Measurements from ENCODE around the gene PPIH.
A peak's percentile ranks its signal among the peaks of the same experiment; 100 is the strongest.
"Not testable (repeated sequence)": the region's sequence is repeated elsewhere in the genome, so short reads cannot be mapped to it uniquely, and the experiment has no call there.

Gene PPIH

DNA sequence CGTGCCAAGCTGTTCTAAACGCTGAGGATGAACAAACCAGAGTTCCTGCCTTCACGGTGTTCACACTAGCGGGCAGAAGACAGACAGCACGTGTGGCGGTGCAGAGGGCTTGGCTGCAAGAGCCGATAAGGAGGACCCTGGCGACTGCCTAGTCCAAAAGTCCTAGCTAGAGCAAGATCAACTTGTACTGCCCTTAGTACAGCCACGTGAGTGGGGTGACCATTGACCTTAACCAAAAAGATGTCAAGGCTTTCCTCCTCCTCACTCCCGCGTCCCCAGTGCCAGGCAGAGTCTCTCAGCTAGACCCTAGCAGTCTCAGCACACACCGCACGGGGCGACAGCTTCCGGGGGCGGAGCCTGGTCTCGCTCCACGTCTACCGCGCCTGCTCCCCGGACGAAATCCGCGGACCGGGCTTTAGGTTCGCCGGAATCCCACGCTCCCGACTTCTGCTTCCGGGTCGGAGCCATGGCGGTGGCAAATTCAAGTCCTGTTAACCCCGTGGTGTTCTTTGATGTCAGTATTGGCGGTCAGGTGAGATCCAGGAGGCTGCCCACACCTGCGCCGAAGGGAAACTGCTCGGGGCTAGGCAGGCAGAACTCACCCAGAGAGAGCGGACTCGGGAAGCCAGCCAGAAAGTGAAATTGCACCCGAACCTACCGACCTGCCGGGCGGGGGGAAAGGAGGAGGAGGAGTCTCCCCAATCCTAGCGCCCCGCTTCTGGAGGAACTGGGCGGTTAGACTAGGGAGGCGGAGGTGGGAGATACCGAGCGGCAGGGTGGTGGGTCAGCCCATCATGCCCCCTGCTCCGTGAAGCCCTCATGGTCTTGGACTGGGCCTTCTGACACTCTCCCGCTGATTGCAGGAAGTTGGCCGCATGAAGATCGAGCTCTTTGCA, at the start of gene PPIH:
TSS of gene PPIH (plus strand) at position 443 of the 896 bp plus-strand sequence. CDS start at position 467, 24 bp downstream.
- DNase-seq (peak; percentile 97), ATAC-seq (peak; percentile 98)
- Mint-ChIP-seq H3K9me3 (no peaks in the 10 kb centered on the region), H3K27ac (peak within 1 kb of the TSS; percentile 96), H3K36me3 (ENCODE audit: low read depth) (peaks cover 32% of the 10 kb centered on the region), H3K27me3 (no peaks in the 10 kb centered on the region), H3K4me3 (peak within 1 kb of the TSS; percentile 96), H3K4me1 (peaks cover 46% of the 10 kb centered on the region)

DNA sequence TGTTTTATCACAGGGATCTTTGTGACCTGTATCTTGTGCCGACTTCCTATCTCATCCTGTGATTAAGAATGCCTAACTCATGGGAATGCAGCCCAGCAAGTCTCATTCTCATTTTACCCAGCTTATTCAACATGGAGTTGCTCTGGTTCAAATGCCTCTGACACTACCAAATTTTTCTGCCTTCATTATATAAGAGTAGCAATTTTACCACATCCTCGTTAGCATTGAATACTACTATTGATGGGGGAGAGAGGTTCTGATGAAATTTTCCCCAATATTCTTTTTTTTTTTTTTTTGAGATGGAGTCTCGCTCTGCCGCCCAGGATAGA, 44.5 kb upstream of the PPIH start:
- Mint-ChIP-seq H3K4me3 (no peak overlapping the region), H3K27ac (no peak overlapping the region), H3K4me1 (no peaks in the 10 kb centered on the region), H3K36me3 (ENCODE audit: low read depth) (no peaks in the 10 kb centered on the region), H3K9me3 (no peaks in the 10 kb centered on the region), H3K27me3 (no peaks in the 10 kb centered on the region)
- ATAC-seq (no peak), DNase-seq (no peak)

DNA sequence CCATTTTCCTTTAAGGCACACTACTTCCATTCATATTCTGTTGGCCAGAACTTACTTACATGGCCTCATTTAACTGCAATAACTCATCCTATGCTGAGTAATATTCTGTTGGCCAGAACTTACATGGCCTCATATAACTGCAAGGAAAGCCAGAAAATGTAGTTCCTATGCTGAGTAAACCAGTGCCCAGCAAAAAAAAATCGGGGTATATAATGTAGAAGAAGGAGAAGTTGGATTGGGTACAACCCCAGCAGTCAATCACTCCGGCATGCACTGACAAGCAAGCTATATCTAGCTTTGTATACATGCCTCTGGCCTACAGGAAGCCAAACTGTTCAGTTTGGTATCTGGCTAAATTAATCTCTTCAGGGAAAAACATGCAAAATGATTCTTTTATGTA, 39.4 kb upstream of the PPIH start:
- Mint-ChIP-seq H3K4me1 (no peaks in the 10 kb centered on the region), H3K27ac (no peak overlapping the region), H3K9me3 (no peaks in the 10 kb centered on the region), H3K27me3 (no peaks in the 10 kb centered on the region), H3K36me3 (ENCODE audit: low read depth) (no peaks in the 10 kb centered on the region), H3K4me3 (no peak overlapping the region)
- DNase-seq: no peak
- ATAC-seq: no peak

DNA sequence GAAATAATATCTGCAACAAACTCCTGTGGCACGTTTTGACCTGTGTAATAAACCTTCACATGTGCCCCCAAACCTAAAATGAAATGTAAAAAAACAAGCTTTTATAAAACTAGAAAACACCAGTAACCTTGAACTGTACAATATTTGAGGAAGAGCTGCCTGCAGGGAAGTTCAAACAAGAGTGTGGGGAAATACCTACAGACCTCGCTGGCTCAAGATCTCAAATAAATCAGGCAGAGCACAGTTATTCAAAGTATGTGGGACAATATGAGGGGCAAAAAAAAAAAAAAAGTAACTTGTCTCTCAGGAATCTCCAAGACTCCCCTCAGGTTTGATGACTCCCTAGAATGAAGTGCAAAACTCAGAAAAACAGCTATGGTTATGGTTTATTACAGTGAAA, 37.9 kb upstream of the PPIH start:
- ATAC-seq (no peak), DNase-seq (no peak)
- Mint-ChIP-seq H3K4me3 (no peak overlapping the region), H3K9me3 (no peaks in the 10 kb centered on the region), H3K4me1 (no peaks in the 10 kb centered on the region), H3K36me3 (ENCODE audit: low read depth) (no peaks in the 10 kb centered on the region), H3K27ac (no peak overlapping the region), H3K27me3 (no peaks in the 10 kb centered on the region)

DNA sequence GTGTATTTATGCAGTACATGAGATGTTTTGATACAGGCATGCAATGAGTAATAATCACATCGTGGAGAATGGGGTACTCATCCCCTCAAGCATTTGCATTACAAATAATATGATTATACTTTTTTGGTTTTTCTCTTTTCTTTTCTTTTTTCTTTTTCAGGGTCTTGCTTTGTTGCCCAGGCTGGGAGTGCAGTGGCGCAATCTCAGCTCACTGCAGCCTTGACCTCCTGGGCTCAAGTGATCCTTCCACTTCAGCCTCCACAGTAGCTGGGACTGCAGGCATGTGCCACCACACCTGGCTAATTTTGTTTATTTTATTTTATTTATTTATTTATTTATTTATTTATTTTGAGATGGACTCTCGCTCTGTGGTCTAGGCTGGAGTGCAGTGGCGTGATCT, 37.0 kb upstream of the PPIH start:
- H3K9me3 Mint-ChIP-seq; H3K4me3 Mint-ChIP-seq; H3K4me1 Mint-ChIP-seq; H3K27me3 Mint-ChIP-seq; DNase-seq; H3K27ac Mint-ChIP-seq; ATAC-seq; H3K36me3 Mint-ChIP-seq (ENCODE audit: low read depth): not testable (repeated sequence)

DNA sequence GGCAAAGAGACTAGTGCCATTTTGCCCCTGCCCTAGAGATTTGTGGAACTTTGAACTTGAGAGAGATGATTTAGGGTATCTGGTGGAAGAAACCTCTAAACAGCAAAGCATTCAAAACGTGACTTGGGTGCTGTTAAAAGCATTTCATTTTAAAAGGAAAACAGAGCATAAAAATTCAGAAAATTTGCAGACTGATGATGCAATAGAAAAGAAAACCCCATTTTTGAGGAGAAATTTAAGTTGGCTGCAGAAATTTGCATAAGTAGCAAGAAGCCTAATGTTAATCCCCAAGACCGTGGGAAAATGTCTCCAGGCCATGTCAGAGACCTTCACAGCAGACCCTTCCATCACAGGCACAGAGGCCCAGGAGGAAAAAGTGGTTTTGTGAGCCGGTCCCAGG, 31.0 kb upstream of the PPIH start:
- H3K4me3 Mint-ChIP-seq; H3K9me3 Mint-ChIP-seq; H3K27ac Mint-ChIP-seq; H3K27me3 Mint-ChIP-seq; ATAC-seq; H3K4me1 Mint-ChIP-seq; H3K36me3 Mint-ChIP-seq (ENCODE audit: low read depth); DNase-seq: not testable (repeated sequence)

DNA sequence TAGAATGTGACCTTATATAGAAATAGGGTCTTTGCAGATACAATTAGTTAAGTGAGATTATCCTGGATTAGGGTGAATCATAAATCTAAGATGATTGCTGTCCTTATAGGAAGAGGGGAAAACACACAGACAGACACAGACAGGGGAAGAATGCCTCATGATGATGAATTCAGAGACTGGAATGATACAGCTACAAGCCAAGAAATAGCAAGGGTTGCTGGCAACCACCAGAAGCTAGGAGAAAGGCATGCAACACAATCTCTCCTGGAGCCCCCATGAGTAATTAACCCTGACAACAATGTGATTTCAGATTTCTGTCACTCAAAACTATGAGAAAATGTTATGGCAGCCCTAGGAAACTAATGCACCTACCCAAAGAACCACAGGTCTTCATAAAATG, 19.1 kb upstream of the PPIH start:
- Mint-ChIP-seq H3K27me3 (no peaks in the 10 kb centered on the region), H3K4me3 (no peak overlapping the region)

DNA sequence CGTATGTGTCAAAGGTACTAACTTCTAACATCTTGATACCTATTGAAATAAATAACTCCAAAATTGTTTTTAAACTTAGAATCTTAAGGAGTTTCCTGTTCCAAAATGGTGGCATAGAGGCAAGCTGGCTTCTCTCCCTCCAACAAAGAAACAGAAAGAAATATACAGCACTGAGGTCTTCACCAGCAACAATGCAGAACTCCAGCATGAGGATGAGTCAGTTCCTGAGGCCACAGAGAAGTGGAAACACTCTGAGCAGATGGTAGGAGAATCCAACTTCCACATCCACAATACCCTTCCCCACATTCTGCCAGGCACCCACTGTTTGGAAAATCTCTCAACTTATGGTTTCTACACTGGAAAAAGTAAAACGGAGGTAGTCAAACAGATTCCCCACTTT, 12.2 kb upstream of the PPIH start:
- Mint-ChIP-seq H3K27me3 (no peaks in the 10 kb centered on the region), H3K36me3 (ENCODE audit: low read depth) (peaks cover 5% of the 10 kb centered on the region), H3K4me3 (no peak overlapping the region), H3K27ac (no peak overlapping the region), H3K4me1 (no peaks in the 10 kb centered on the region), H3K9me3 (peaks cover 6% of the 10 kb centered on the region)
- DNase-seq: no peak
- no peak for ATAC-seq

More for the DNA sequence above, 19.1 kb upstream of the PPIH start:
- no peak for DNase-seq
- H3K27ac Mint-ChIP-seq: no peak overlapping the region
- no peaks in the 10 kb centered on the region for H3K9me3 Mint-ChIP-seq
- no peaks in the 10 kb centered on the region for H3K4me1 Mint-ChIP-seq
- no peak for ATAC-seq
- no peaks in the 10 kb centered on the region for H3K36me3 Mint-ChIP-seq (ENCODE audit: low read depth)

DNA sequence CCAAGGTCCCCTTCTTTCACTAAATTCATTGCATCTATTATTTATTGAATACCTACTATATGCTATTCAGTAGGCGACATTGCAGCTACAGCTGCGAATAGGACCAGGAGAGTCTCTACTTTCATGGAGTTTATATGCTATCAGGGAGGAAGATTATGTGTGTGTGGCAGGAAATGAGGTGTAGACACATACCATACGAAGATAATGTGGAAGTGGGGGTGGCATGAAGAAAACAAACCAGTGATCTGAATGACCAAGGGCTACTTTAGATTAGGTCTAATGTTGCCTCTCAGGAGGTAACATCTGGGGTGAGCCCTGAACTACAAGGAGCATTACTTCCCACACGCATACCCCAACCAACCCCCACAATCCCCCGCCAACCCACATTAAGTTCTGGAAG, 1.0 kb upstream of the PPIH start:
- H3K4me1 Mint-ChIP-seq: peaks cover 46% of the 10 kb centered on the region
- DNase-seq (no peak), ATAC-seq (no peak)
- H3K9me3 Mint-ChIP-seq: no peaks in the 10 kb centered on the region
- H3K27me3 Mint-ChIP-seq: no peaks in the 10 kb centered on the region
- H3K36me3 Mint-ChIP-seq (ENCODE audit: low read depth): peaks cover 25% of the 10 kb centered on the region
- peak overlapping the region; percentile 96 for H3K4me3 Mint-ChIP-seq
- H3K27ac Mint-ChIP-seq: peak overlapping the region; percentile 96

DNA sequence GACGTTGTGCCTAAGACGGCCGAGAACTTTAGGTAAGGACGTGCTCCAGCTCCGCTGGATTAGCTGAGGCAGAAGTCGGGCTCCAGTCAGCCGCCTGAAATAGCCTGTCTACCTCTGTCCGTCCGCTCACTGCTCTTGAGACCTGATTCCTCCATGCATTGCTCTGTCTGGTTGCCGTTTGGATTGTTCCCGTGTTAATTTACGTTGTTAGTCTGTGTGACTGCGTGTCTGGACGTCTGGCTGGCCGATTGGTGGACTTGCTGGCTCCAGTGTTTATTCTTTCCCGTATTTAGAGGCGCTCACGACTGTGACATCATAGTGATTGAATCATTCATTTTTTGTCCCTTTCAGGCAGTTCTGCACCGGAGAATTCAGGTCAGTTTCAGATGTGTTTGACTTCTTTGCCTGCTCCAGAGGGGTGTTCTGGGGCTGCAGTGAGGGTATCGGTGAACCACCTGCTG, 684 bp downstream of the PPIH start:
- no peaks in the 10 kb centered on the region for H3K27me3 Mint-ChIP-seq
- H3K4me3 Mint-ChIP-seq: peak overlapping the region; percentile 96
- DNase-seq (no peak), ATAC-seq (no peak)
- peak overlapping the region; percentile 96 for H3K27ac Mint-ChIP-seq
- H3K36me3 Mint-ChIP-seq (ENCODE audit: low read depth): peaks cover 37% of the 10 kb centered on the region
- H3K4me1 Mint-ChIP-seq: peaks cover 46% of the 10 kb centered on the region
- H3K9me3 Mint-ChIP-seq: no peaks in the 10 kb centered on the region

DNA sequence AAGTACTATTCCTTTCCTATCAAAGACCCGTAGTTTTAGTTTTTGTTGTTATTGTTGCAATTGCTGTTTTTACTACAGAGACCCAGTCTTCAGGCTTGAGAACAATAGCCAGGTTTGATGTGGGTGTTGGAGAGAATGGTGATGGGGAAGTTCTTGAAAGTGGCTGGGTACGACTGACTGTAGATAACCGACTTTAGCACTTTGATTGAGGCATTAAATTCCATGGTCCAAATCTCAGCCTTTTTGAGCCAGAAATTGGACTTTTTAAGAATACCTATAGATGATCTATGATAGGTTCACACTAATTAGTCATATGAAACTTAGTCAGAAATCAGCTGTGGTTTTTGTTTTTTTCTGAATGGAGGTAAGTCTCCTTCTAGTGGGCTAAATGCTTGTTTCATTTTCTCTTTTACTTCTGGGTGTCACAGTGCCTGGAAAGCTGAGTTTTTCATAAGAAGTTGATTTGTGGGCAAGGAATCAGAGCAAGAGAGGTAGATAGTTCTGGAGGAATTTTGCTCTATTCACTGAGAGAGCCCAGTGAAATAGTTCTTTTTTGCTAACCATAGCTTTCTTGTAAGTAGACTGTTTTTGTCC, 2.8 kb downstream of the PPIH start:
- peaks cover 48% of the 10 kb centered on the region for H3K36me3 Mint-ChIP-seq (ENCODE audit: low read depth)
- H3K4me3 Mint-ChIP-seq: peak overlapping the region; percentile 65
- peak overlapping the region; percentile 86 for H3K27ac Mint-ChIP-seq
- DNase-seq (no peak), ATAC-seq (peak; percentile 38)
- H3K27me3 Mint-ChIP-seq: no peaks in the 10 kb centered on the region
- H3K9me3 Mint-ChIP-seq: no peaks in the 10 kb centered on the region
- peaks cover 46% of the 10 kb centered on the region for H3K4me1 Mint-ChIP-seq

DNA sequence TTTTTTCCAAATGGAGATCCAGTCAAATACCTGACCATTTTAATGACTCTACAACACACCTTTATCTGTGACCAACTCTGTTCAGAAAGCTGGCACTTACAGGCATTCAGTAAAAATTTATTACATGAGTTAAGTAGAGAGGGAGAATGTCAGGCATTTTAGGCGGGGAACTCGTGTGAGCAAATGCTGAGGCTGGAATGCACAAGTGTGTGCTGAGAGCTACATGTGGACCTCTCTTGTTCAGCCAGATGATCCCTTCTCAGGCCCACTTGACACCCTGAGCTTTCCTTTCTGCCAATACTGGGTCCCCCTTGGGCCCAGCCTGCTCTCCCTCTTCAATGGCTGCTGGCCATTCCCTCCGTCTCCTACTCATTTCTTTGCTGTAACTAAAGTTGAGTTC, 11.7 kb downstream of the PPIH start:
- ATAC-seq (no peak), DNase-seq (no peak)
- no peaks in the 10 kb centered on the region for H3K9me3 Mint-ChIP-seq
- H3K36me3 Mint-ChIP-seq (ENCODE audit: low read depth): peaks cover 57% of the 10 kb centered on the region
- H3K4me1 Mint-ChIP-seq: no peaks in the 10 kb centered on the region
- no peak overlapping the region for H3K27ac Mint-ChIP-seq
- no peak overlapping the region for H3K4me3 Mint-ChIP-seq
- H3K27me3 Mint-ChIP-seq: no peaks in the 10 kb centered on the region

DNA sequence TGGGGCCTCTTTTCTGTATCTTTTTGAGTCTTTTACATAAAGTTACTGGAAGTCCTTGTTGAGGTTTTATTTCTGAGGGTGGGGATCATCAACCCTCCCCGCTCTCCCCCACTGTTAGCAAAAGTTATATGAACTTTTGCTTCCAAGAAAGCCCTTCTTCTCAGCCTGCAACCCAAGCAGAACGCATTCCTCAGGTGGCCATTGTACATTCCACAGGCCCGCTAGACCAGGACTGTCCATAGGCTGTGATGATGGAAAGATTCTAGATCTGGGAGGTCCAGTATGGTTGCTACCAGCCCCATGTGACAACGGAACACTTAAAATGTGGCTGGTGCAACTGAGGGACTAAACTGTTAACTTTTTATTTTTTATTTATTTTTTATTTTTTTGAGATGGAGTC, 12.2 kb downstream of the PPIH start:
- Mint-ChIP-seq H3K4me1 (no peaks in the 10 kb centered on the region), H3K27me3 (no peaks in the 10 kb centered on the region), H3K27ac (no peak overlapping the region), H3K4me3 (no peak overlapping the region), H3K9me3 (no peaks in the 10 kb centered on the region), H3K36me3 (ENCODE audit: low read depth) (peaks cover 56% of the 10 kb centered on the region)
- ATAC-seq: no peak
- DNase-seq: no peak

DNA sequence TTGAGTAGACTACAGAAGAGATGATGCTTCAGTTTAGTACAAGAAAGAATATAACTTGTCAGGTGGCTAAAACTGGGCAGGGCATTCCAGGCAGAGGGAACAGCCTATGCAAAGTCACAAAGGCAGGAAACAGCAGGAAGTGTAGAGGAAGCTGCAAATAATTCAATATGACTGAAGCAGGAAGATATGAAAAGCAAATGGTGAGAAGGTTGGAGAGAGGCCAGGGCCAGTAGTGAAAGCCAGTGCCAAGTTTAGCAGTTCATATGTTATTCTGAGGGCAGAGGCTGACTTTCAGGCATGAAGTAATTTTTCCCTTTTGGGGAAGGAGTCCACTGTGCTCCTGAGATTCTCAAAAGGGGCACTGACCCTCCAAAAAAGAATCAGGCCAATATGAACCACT, 16.0 kb downstream of the PPIH start:
- Mint-ChIP-seq H3K36me3 (ENCODE audit: low read depth) (peaks cover 38% of the 10 kb centered on the region), H3K4me3 (no peak overlapping the region), H3K4me1 (no peaks in the 10 kb centered on the region), H3K9me3 (no peaks in the 10 kb centered on the region), H3K27me3 (no peaks in the 10 kb centered on the region), H3K27ac (no peak overlapping the region)
- ATAC-seq (no peak), DNase-seq (no peak)

DNA sequence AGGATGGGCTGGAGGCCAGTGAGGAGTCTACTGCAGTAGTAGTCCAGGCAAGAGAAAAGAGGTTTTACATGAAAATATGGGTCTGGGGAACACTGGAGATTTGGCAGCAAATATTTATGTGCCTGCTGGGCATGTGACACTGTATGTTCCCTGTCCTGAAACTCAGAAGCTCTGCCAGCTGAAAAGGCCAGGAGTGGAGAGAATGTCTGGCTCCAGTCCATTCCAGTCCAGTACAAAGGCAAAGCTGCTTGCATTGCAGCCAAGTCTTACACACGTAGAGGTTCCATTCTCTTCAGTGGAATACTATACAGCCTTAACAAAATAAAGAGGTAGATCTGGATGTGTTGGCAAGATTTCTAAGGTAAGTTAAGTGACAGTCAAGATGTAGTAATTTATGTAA, 16.5 kb downstream of the PPIH start:
- ATAC-seq (no peak), DNase-seq (no peak)
- no peaks in the 10 kb centered on the region for H3K9me3 Mint-ChIP-seq
- H3K4me3 Mint-ChIP-seq: no peak overlapping the region
- H3K4me1 Mint-ChIP-seq: peaks cover under 1% of the 10 kb centered on the region
- no peak overlapping the region for H3K27ac Mint-ChIP-seq
- H3K36me3 Mint-ChIP-seq (ENCODE audit: low read depth): peaks cover 36% of the 10 kb centered on the region
- H3K27me3 Mint-ChIP-seq: no peaks in the 10 kb centered on the region

Measured in activated naive CD8-positive, alpha-beta T cell treated with anti-CD3 and anti-CD28 coated beads, Interleukin-2, amount 50 U/mL, for 24 hours (primary cell).